Esophagus muscularis mucosa (tissue), 3 donors: Measurements from ENCODE around the gene CDKL5.

Source experiments
- CTCF ChIP-seq, 3 experiments: fragments of 200-600 bp in 2 of 3; fragments of 450-650 bp in 1 of 3; sonication (generic) in 2 of 3; IDR thresholded peaks; one replicate each; pipeline ENCODE4 v1.5.1; 2017 to 2019; ENCODE audit warnings: antibody characterized with exemption in 3 of 3, mild to moderate bottlenecking in 2 of 3, moderate library complexity in 1 of 3
- POLR2A ChIP-seq: fragments of 450-650 bp; IDR thresholded peaks from one replicate; pipeline ENCODE4 v1.6.1; 2017; ENCODE audit warnings: antibody characterized with exemption, moderate library complexity, mild to moderate bottlenecking, low read depth
- POLR2AphosphoS5 ChIP-seq, 2 donors: sonication (generic); formaldehyde crosslinking; IDR thresholded peaks; one replicate each; pipeline ENCODE4 v1.6.1; 2017; ENCODE audit warnings: antibody characterized with exemption in 2 of 2

GRCh38 chrX:18434896-18435295 lies 9.5 kb downstream of the CDKL5 start:
- no peak for TF ChIP-seq POLR2A
- no peak for TF ChIP-seq POLR2AphosphoS5 (IDR thresholded peaks at IDR 0.05)
- no peak for TF ChIP-seq CTCF (IDR thresholded peaks at IDR 0.05)
